K562 (cell line): ENCODE data around the gene KCNN4.

ENCODE experiments used
- ARNT ChIP-seq, 2 experiments: fragments of 450-650 bp; IDR thresholded peaks; 2 replicates each; pipeline ENCODE4 v1.6.1; 2016; ENCODE audit warnings: mild to moderate bottlenecking in 1 of 2
- CBFA2T2 ChIP-seq: fragments of 450-650 bp; conservative IDR thresholded peaks from 2 replicates; pipeline ENCODE4 v1.6.1; 2017; ENCODE audit warnings: mild to moderate bottlenecking
- CTBP1 ChIP-seq: fragments of 450-650 bp; IDR thresholded peaks from 2 replicates; pipeline ENCODE4 v1.6.1; 2016; ENCODE audit warnings: borderline replicate concordance
- EP300 ChIP-seq: IDR thresholded peaks from 2 replicates; pipeline ENCODE4 v1.6.1; 2012; ENCODE audit warnings: low read length, improper control_type of control experiment
- ESRRA ChIP-seq: fragments of 450-650 bp; IDR thresholded peaks from 2 replicates; pipeline ENCODE4 v1.6.1; 2014; ENCODE audit warnings: low read depth, mild to moderate bottlenecking, moderate library complexity, borderline replicate concordance
- GATAD2A ChIP-seq: fragments of 450-650 bp; IDR thresholded peaks from 2 replicates; pipeline ENCODE4 v1.6.1; 2017
- MAZ ChIP-seq, 2 experiments: fragments of 450-650 bp in 1 of 2; sonication (generic) in 1 of 2; formaldehyde crosslinking; IDR thresholded peaks in 1 of 2; conservative IDR thresholded peaks in 1 of 2; 2 replicates each; pipeline versions ENCODE4 v1.4.0 to v1.5.0; 2020; ENCODE audit warnings: mild to moderate bottlenecking in 1 of 2, missing genetic modification reagents in 1 of 2
- SMARCA5 ChIP-seq: fragments of 450-650 bp; IDR thresholded peaks from 2 replicates; pipeline ENCODE4 v1.6.1; 2016
- ZNF766 ChIP-seq: fragments of 200-800 bp; sonication (Bioruptor generic); conservative IDR thresholded peaks from 2 replicates; pipeline ENCODE4 v1.6.1; 2016; ENCODE audit warnings: missing genetic modification characterization, missing compliant biosample characterization
- TF ChIP-seq, protein P1 (sequence below), 3 experiments: IDR thresholded peaks in 2 of 3; conservative IDR thresholded peaks in 1 of 3; 2 replicates each; pipeline ENCODE4 v1.5.1; 2011 to 2012; ENCODE audit warnings: low read length in 3 of 3, mild to moderate bottlenecking in 3 of 3, control low read depth in 2 of 3, improper control_type of control experiment in 1 of 3, inconsistent platforms in 1 of 3, low read depth in 1 of 3, mixed read lengths in 1 of 3, moderate library complexity in 1 of 3; ENCODE audit not compliant: insufficient read depth in 2 of 3
- TF ChIP-seq, protein P2 (sequence below): fragments of 450-650 bp; IDR thresholded peaks from 2 replicates; pipeline ENCODE4 v1.6.1; 2017; ENCODE audit warnings: antibody characterized with exemption, mild to moderate bottlenecking
- TF ChIP-seq, protein P3 (sequence below): sonication (generic); formaldehyde crosslinking; IDR thresholded peaks from 2 replicates; pipeline ENCODE4 v1.8.0; 2022; ENCODE audit warnings: mild to moderate bottlenecking, missing genetic modification reagents, borderline replicate concordance
- TF ChIP-seq, protein P4 (sequence below): sonication (generic); formaldehyde crosslinking; IDR thresholded peaks from 2 replicates; pipeline ENCODE4 v1.5.0; 2020; ENCODE audit warnings: missing genetic modification reagents

DNA sequence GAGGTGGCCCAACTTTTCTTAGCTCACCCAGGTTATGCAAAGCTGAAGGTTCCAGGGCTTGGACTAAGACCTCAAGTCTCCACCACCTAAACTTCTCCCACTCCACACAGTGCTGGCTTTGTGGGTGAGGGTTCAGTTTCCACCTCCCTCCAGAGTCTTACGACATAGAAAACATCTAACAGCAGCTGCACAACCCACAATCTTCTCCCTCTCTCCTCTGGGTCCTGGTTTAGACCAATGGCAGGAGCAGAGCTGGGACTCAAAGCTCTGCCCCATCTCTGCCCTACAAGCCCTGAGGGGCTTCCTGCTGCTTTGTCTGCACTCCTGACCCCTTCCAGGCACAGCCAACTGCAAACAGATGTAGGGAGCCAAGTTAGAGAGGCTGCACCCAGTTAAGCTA, 48.9 kb downstream of the KCNN4 start:
- TF ChIP-seq, protein P1, sequence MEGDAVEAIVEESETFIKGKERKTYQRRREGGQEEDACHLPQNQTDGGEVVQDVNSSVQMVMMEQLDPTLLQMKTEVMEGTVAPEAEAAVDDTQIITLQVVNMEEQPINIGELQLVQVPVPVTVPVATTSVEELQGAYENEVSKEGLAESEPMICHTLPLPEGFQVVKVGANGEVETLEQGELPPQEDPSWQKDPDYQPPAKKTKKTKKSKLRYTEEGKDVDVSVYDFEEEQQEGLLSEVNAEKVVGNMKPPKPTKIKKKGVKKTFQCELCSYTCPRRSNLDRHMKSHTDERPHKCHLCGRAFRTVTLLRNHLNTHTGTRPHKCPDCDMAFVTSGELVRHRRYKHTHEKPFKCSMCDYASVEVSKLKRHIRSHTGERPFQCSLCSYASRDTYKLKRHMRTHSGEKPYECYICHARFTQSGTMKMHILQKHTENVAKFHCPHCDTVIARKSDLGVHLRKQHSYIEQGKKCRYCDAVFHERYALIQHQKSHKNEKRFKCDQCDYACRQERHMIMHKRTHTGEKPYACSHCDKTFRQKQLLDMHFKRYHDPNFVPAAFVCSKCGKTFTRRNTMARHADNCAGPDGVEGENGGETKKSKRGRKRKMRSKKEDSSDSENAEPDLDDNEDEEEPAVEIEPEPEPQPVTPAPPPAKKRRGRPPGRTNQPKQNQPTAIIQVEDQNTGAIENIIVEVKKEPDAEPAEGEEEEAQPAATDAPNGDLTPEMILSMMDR (IDR thresholded peaks at IDR 0.05 in 2 of 3, conservative IDR thresholded peaks at IDR 0.05 in 1 of 3; ENCODE audit: insufficient read depth in 2 of 3, low read depth in 1 of 3, low read length in 3 of 3) = no peak
- no peak for TF ChIP-seq ESRRA
- no peak for TF ChIP-seq ZNF766 (CRISPR knock-in tag)
- TF ChIP-seq ARNT (IDR thresholded peaks at IDR 0.05) = no peak
- TF ChIP-seq SMARCA5 = no peak
- no peak for TF ChIP-seq EP300
- TF ChIP-seq, protein P2, sequence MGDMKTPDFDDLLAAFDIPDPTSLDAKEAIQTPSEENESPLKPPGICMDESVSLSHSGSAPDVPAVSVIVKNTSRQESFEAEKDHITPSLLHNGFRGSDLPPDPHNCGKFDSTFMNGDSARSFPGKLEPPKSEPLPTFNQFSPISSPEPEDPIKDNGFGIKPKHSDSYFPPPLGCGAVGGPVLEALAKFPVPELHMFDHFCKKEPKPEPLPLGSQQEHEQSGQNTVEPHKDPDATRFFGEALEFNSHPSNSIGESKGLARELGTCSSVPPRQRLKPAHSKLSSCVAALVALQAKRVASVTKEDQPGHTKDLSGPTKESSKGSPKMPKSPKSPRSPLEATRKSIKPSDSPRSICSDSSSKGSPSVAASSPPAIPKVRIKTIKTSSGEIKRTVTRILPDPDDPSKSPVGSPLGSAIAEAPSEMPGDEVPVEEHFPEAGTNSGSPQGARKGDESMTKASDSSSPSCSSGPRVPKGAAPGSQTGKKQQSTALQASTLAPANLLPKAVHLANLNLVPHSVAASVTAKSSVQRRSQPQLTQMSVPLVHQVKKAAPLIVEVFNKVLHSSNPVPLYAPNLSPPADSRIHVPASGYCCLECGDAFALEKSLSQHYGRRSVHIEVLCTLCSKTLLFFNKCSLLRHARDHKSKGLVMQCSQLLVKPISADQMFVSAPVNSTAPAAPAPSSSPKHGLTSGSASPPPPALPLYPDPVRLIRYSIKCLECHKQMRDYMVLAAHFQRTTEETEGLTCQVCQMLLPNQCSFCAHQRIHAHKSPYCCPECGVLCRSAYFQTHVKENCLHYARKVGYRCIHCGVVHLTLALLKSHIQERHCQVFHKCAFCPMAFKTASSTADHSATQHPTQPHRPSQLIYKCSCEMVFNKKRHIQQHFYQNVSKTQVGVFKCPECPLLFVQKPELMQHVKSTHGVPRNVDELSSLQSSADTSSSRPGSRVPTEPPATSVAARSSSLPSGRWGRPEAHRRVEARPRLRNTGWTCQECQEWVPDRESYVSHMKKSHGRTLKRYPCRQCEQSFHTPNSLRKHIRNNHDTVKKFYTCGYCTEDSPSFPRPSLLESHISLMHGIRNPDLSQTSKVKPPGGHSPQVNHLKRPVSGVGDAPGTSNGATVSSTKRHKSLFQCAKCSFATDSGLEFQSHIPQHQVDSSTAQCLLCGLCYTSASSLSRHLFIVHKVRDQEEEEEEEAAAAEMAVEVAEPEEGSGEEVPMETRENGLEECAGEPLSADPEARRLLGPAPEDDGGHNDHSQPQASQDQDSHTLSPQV = no peak
- no peak for TF ChIP-seq CTBP1
- no peak for TF ChIP-seq CBFA2T2
- TF ChIP-seq, protein P3, sequence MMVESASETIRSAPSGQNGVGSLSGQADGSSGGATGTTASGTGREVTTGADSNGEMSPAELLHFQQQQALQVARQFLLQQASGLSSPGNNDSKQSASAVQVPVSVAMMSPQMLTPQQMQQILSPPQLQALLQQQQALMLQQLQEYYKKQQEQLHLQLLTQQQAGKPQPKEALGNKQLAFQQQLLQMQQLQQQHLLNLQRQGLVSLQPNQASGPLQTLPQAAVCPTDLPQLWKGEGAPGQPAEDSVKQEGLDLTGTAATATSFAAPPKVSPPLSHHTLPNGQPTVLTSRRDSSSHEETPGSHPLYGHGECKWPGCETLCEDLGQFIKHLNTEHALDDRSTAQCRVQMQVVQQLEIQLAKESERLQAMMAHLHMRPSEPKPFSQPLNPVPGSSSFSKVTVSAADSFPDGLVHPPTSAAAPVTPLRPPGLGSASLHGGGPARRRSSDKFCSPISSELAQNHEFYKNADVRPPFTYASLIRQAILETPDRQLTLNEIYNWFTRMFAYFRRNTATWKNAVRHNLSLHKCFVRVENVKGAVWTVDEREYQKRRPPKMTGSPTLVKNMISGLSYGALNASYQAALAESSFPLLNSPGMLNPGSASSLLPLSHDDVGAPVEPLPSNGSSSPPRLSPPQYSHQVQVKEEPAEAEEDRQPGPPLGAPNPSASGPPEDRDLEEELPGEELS = no peak
- TF ChIP-seq MAZ (CRISPR knock-in tag; conservative IDR thresholded peaks at IDR 0.05 in 1 of 2, IDR thresholded peaks at IDR 0.05 in 1 of 2) = no peak
- TF ChIP-seq GATAD2A = no peak
- TF ChIP-seq, protein P4, sequence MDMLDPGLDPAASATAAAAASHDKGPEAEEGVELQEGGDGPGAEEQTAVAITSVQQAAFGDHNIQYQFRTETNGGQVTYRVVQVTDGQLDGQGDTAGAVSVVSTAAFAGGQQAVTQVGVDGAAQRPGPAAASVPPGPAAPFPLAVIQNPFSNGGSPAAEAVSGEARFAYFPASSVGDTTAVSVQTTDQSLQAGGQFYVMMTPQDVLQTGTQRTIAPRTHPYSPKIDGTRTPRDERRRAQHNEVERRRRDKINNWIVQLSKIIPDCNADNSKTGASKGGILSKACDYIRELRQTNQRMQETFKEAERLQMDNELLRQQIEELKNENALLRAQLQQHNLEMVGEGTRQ (CRISPR knock-in tag) = no peak
